ENCODE data around the gene THOC5. TPM values are rescaled to one million over a fixed set of nuclear protein-coding genes. Genes with fewer than 3 reads are reported as not detected.

THOC5 gene
- polyA plus RNA-seq, 1 of the 3 experiments (the other 2 are of a cell fraction): 95.9 TPM

DNA sequence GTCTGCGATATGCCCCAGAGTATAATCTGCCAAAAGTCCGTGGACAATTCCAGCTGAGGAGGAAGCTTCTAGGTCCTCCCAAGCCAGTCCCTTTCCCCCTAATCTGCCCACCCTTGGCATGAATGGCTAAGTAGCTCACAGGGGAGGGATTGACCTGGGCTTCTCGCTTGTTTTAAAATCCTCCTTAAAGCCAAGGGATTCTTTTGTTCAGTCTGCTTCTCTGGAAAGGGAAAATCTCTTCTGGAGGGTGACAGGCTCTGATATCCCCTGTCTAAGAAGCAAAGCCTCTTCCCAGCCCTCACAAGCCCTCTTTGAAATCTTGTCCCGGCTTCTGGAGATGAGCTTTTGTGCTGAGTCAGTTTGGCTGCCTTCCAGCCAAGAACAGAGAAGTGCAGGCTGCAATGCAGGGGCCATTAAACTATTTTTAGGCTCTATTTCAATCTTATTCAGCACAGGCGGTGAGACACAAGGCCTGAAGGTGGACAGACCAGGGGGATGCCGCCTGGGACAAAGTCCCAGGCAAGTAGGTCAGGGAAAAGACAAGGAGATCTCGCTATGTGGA, 49.7 kb downstream of the THOC5 start:
- H3K9me3 ChIP-seq: no peaks in the 10 kb centered on the region
- ChIA-PET CTCF (interaction anchor here (0.6 kb wide), 1 partner anchor 34 kb away, joined by 3 read pairs; no protein-coding TSS in a partner anchor), POLR2A (no interaction called here)
- TF ChIP-seq FOXM1 (IDR thresholded peaks at IDR 0.05; ENCODE audit: low read depth) (no peak), NRF1 (IDR thresholded peaks at IDR 0.05; ENCODE audit: low read depth, low read length) (no peak), NFIC (IDR thresholded peaks at IDR 0.05; ENCODE audit: borderline replicate concordance) (peak; percentile 81), RFX5 (IDR thresholded peaks at IDR 0.05; ENCODE audit: low read length) (no peak), RXRA (IDR thresholded peaks at IDR 0.05; ENCODE audit: borderline replicate concordance, low read depth) (no peak), CHD2 (IDR thresholded peaks at IDR 0.05; ENCODE audit: low read length, partially characterized antibody) (no peak), JUND (IDR thresholded peaks at IDR 0.05) (0 out of 2 replicates have a peak, but pooled peaks have one; percentile 15), TEAD4 (IDR thresholded peaks at IDR 0.05; ENCODE audit: borderline replicate concordance, insufficient read depth) (no peak), SMC3 (IDR thresholded peaks at IDR 0.05; ENCODE audit: low read depth, low read length) (no peak), MEF2A (IDR thresholded peaks at IDR 0.05; ENCODE audit: borderline replicate concordance, low read depth) (peak; percentile 65; the same call in 1 of the 2 replicates), SIN3A (IDR thresholded peaks at IDR 0.05; ENCODE audit: borderline replicate concordance, low read depth, low read length) (no peak), RCOR1 (IDR thresholded peaks at IDR 0.05; ENCODE audit: low read length) (no peak), FOXJ3 (CRISPR knock-in tag; IDR thresholded peaks at IDR 0.05) (no peak), USF2 (IDR thresholded peaks at IDR 0.05; ENCODE audit: borderline replicate concordance, low read depth, low read length) (no peak), ZBTB33 (IDR thresholded peaks at IDR 0.05; ENCODE audit: borderline replicate concordance, low read depth) (no peak)
- TF ChIP-seq, protein P1, sequence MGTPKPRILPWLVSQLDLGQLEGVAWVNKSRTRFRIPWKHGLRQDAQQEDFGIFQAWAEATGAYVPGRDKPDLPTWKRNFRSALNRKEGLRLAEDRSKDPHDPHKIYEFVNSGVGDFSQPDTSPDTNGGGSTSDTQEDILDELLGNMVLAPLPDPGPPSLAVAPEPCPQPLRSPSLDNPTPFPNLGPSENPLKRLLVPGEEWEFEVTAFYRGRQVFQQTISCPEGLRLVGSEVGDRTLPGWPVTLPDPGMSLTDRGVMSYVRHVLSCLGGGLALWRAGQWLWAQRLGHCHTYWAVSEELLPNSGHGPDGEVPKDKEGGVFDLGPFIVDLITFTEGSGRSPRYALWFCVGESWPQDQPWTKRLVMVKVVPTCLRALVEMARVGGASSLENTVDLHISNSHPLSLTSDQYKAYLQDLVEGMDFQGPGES (IDR thresholded peaks at IDR 0.05; ENCODE audit: low read depth, low read length): no peak
- TF ChIP-seq, protein P2, sequence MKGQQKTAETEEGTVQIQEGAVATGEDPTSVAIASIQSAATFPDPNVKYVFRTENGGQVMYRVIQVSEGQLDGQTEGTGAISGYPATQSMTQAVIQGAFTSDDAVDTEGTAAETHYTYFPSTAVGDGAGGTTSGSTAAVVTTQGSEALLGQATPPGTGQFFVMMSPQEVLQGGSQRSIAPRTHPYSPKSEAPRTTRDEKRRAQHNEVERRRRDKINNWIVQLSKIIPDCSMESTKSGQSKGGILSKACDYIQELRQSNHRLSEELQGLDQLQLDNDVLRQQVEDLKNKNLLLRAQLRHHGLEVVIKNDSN (IDR thresholded peaks at IDR 0.05; ENCODE audit: borderline replicate concordance, low read depth): no peak
- no peaks in the 10 kb centered on the region for H3K79me2 ChIP-seq (ENCODE audit: insufficient read depth)
- peak overlapping the region; percentile 37; the same call in 1 of the 2 replicates for H3K4me2 ChIP-seq
- H3K36me3 ChIP-seq (replicated peaks in 1 of 2; ENCODE audit: control insufficient read depth in 1 of 2, insufficient read depth in 2 of 2, low read length in 1 of 2): peaks cover 33 to 34% of the 10 kb centered on the region in 2 experiments
- no peaks in the 10 kb centered on the region for H4K20me1 ChIP-seq (ENCODE audit: insufficient read depth)
- H3F3A ChIP-seq (replicated peaks; ENCODE audit: insufficient read depth): peaks cover 10% of the 10 kb centered on the region
- no peak overlapping the region for H2AFZ ChIP-seq (ENCODE audit: low read depth)
- peak overlapping the region; percentile 29 to 38 for H3K27ac ChIP-seq (ENCODE audit: low read depth in 2 of 2, low read length in 1 of 2)
- H3K4me1 ChIP-seq (ENCODE audit: control insufficient read depth in 1 of 2, insufficient read depth in 2 of 2, low read depth in 1 of 2, low read length in 1 of 2): peaks cover 0 to 8% of the 10 kb centered on the region in 2 experiments; a peak in 2 of 4 replicates
- H3K4me3 ChIP-seq (ENCODE audit: low read depth in 2 of 2, low read length in 1 of 2): no peak overlapping the region
- no peaks in the 10 kb centered on the region for H3K9me2 ChIP-seq
- H3K27me3 ChIP-seq (ENCODE audit: insufficient read depth): no peaks in the 10 kb centered on the region
- 49% methylated on average over 7 of the region's 7 CpGs for WGBS (ENCODE audit: low lambda C conversion rate)
- H3K9ac ChIP-seq: no peak overlapping the region
- DNase-seq: no peak
